Nephron progenitor cell (in vitro differentiated cells): ENCODE measurements around the gene FDX1.

ENCODE experiments used
- DNase-seq: peaks from one replicate; pipeline ENCODE4 v3.0.0; 2021
- H3K27ac Mint-ChIP-seq: 2 replicates; pipeline ENCODE4 v1.8.0; 2021; ENCODE audit warnings: mild to moderate bottlenecking, moderate library complexity, mixed read lengths
- H3K27me3 Mint-ChIP-seq: 2 replicates; pipeline ENCODE4 v1.8.0; 2021; ENCODE audit warnings: mild to moderate bottlenecking, low read depth, mixed read lengths; ENCODE audit not compliant: poor library complexity
- H3K36me3 Mint-ChIP-seq: 2 replicates; pipeline ENCODE4 v1.8.0; 2021; ENCODE audit warnings: low read depth, mixed read lengths
- H3K4me1 Mint-ChIP-seq: 2 replicates; pipeline ENCODE4 v1.8.0; 2021; ENCODE audit warnings: mixed read lengths
- H3K4me3 Mint-ChIP-seq: 2 replicates; pipeline ENCODE4 v1.8.0; 2021; ENCODE audit warnings: mild to moderate bottlenecking, moderate library complexity, mixed read lengths
- H3K9me3 Mint-ChIP-seq: 2 replicates; pipeline ENCODE4 v1.8.0; 2021; ENCODE audit warnings: mild to moderate bottlenecking, moderate library complexity, mixed read lengths
- TF ChIP-seq, protein P1 (sequence below): fragments of 200-600 bp; sonication (generic); IDR thresholded peaks from 2 replicates; pipeline ENCODE4 v1.5.0; 2021; ENCODE audit warnings: antibody characterized with exemption

FDX1 gene

DNA sequence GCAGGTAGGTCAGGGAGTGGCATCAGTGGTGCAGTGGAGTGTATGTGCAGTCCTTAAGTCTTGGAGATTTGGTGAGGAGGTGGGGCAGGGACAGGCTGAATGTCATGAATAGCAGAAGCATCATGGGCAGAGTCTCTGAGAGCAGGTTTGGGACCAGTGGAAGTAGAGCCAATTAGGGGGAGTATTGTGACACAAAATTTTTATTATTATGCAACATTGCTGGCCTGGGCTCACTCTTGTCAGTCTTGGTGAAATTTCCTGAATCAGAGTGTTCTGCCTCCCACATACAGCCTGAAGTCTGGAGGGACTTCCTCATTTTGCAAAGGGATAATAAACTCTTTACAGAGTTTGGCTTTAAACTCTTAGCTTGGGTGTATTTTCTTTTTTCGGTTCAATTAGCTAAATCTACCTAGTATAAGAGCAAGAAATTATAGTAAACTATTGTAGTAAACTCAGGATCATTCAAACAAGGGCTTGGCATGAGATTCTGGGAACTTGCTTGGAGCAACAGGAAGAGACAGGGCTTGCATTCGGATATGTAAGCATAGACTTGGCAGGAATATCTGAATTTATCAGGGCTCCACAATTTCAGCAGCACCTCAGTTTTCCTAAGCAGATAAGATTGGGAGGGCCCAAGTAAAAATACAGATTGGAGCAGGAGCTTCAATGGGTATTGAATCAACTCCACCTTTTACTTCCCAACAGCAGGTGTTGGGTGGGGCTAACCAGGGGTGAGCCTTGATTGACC lies 67.7 kb downstream of the FDX1 start:
- DNase-seq, result no peak
- Mint-ChIP-seq H3K4me1 (peaks cover 2% of the 10 kb centered on the region), H3K27ac (no peak overlapping the region), H3K36me3 (no peaks in the 10 kb centered on the region), H3K9me3 (peaks cover 13% of the 10 kb centered on the region), H3K27me3 (peaks cover 6% of the 10 kb centered on the region), H3K4me3 (no peak overlapping the region)
- TF ChIP-seq, protein P1, sequence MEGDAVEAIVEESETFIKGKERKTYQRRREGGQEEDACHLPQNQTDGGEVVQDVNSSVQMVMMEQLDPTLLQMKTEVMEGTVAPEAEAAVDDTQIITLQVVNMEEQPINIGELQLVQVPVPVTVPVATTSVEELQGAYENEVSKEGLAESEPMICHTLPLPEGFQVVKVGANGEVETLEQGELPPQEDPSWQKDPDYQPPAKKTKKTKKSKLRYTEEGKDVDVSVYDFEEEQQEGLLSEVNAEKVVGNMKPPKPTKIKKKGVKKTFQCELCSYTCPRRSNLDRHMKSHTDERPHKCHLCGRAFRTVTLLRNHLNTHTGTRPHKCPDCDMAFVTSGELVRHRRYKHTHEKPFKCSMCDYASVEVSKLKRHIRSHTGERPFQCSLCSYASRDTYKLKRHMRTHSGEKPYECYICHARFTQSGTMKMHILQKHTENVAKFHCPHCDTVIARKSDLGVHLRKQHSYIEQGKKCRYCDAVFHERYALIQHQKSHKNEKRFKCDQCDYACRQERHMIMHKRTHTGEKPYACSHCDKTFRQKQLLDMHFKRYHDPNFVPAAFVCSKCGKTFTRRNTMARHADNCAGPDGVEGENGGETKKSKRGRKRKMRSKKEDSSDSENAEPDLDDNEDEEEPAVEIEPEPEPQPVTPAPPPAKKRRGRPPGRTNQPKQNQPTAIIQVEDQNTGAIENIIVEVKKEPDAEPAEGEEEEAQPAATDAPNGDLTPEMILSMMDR, result no peak

DNA sequence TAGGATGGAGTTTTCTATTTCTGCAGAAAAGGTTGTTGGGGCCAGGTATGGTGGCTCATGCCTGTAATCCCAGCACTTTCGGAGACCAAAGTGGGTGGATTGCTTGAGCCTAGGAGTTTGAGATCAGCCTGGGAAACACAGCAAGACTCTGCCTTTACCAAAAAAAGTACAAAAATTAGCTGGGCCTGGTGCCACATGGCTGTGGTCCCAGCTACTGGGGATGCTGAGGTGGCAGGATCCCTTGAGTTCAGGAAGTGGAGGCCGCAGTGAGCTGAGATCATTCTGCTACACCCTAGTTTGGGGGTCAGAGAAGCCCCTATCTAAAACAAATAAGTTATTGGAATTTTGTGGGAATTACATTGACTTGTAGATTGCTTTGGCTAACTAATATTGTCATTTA lies 71.7 kb downstream of the FDX1 start:
- no peak overlapping the region for H3K4me3 Mint-ChIP-seq

DNA sequence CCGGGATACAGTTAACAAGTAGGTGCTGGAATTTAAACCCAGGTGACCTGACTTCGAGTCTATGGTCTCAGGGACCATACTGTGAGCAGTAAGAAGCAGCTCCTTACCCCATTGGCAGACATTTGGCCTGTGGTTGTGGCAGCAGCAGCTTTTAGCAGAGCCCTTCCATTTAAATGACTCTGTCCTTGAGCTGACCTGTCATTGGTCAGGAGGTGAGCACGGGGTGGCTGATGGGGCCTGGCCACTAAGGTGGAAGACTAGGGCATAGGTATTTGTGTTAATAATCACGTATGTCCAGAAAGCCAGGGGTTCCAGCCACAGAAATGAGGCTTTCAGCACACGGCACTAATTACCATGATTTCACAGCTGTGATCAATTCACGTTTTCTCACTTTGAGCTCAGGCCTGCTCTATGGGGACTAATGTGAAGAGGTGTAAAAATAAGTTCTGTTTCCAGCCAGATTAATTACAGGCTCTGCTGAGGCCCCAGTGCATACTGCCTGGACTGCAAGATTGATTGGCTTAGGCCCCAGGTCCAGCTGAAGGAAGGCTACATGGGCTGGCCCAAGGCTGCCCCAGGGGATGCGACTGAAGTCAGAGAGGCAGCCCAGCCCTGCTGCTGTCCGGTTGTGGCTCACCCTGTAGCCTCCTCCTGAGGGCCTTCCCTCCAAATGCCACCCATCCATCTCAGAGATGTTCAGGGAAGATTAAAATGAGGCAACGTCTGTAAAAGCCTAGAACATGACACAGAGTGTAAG lies 76.0 kb downstream of the FDX1 start:
- Mint-ChIP-seq H3K4me3 (no peak overlapping the region), H3K27me3 (peaks cover 3% of the 10 kb centered on the region), H3K27ac (no peak overlapping the region), H3K9me3 (peaks cover 9% of the 10 kb centered on the region), H3K4me1 (peaks cover 13% of the 10 kb centered on the region), H3K36me3 (no peaks in the 10 kb centered on the region)
- DNase-seq, result peak; percentile 28
- TF ChIP-seq, protein P1, result no peak

More for the DNA sequence above, 71.7 kb downstream of the FDX1 start:
- DNase-seq, result no peak
- no peaks in the 10 kb centered on the region for H3K36me3 Mint-ChIP-seq
- TF ChIP-seq, protein P1, result no peak
- H3K4me1 Mint-ChIP-seq, result peaks cover 12% of the 10 kb centered on the region
- no peak overlapping the region for H3K27ac Mint-ChIP-seq
- peaks cover 13% of the 10 kb centered on the region for H3K9me3 Mint-ChIP-seq
- peaks cover 9% of the 10 kb centered on the region for H3K27me3 Mint-ChIP-seq

DNA sequence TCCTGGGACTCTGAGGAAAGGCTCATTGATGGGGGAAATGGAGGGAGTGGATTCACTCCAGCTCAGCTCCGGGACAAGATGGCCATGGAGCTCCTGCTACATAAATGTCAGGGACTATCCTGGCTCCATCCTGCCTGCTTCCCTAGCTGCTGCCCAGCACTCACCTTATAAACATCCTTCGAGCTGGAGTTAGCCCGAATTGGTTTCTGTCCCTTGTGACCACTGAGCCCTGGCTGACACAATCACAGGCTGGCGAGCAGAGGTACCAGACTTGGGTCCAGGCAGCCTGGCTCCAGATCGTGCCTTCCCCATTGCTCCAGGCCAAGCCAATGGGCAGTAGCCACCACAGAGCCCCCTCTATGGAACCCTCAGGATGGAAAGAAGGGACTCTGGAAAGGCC lies 77.6 kb downstream of the FDX1 start:
- Mint-ChIP-seq H3K4me1 (peaks cover 13% of the 10 kb centered on the region), H3K27me3 (peaks cover 3% of the 10 kb centered on the region), H3K27ac (no peak overlapping the region), H3K4me3 (no peak overlapping the region), H3K36me3 (no peaks in the 10 kb centered on the region), H3K9me3 (no peaks in the 10 kb centered on the region)
- no peak for DNase-seq
- TF ChIP-seq, protein P1, result no peak

DNA sequence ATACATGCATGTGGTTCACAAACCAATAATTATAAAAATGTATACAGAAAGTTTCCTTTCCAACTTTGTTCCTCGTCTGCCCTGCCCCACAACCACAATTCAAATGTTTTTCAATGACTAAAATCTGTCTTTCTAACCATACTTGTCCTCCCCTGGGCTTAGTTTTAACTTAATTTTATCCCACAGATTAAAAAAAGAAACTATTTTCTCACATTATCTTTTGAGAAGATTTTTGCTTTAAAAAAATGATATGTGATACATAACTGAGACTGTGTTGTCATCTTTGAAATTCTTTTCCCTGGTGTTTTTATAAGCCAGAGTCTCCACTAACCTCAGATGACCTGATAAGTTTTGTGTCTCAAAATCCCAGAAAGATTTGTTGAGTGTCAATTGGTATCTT lies 79.0 kb downstream of the FDX1 start:
- Mint-ChIP-seq H3K27ac (no peak overlapping the region), H3K27me3 (peaks cover 3% of the 10 kb centered on the region), H3K9me3 (no peaks in the 10 kb centered on the region), H3K4me1 (peaks cover 13% of the 10 kb centered on the region), H3K4me3 (no peak overlapping the region), H3K36me3 (no peaks in the 10 kb centered on the region)
- TF ChIP-seq, protein P1, result no peak
- no peak for DNase-seq
